Ramos (cell line): Measurements from ENCODE around the gene SLC1A7.

Source experiments
- in situ Hi-C: fragments of 300-500 bp; cut with MboI; formaldehyde crosslinking; loops from one replicate; pipeline ENCODE4 v1.14.3; 2022; ENCODE audit warnings: low sequenced_read_pairs; ENCODE audit not compliant: unreplicated experiment

SLC1A7 gene

GRCh38 chr1:53163291-53163768, 20.9 kb upstream of the SLC1A7 start:
- in situ Hi-C loops, result no loop called here

GRCh38 chr1:53162621-53163020, 20.2 kb upstream of the SLC1A7 start:
- in situ Hi-C loops, result no loop called here

GRCh38 chr1:53160924-53161378, 18.5 kb upstream of the SLC1A7 start:
- in situ Hi-C loops, result no loop called here

- in situ Hi-C loops, result no loop called here
Measured at GRCh38 chr1:53158900-53159299, 16.5 kb upstream of the SLC1A7 start.

GRCh38 chr1:53156783-53157182, 14.3 kb upstream of the SLC1A7 start:
- in situ Hi-C loops, result no loop called here

- in situ Hi-C loops, result no loop called here
Measured at GRCh38 chr1:53155945-53156344, 13.5 kb upstream of the SLC1A7 start.

GRCh38 chr1:53155534-53155933, 13.1 kb upstream of the SLC1A7 start:
- in situ Hi-C loops, result no loop called here

- in situ Hi-C loops, result no loop called here
Measured at GRCh38 chr1:53154859-53155438, 12.5 kb upstream of the SLC1A7 start.

GRCh38 chr1:53153752-53154151, 11.3 kb upstream of the SLC1A7 start:
- in situ Hi-C loops, result no loop called here

GRCh38 chr1:53148123-53148522, 5.7 kb upstream of the SLC1A7 start:
- in situ Hi-C loops, result no loop called here

- in situ Hi-C loops, result no loop called here
Measured at GRCh38 chr1:53147174-53147573, 4.7 kb upstream of the SLC1A7 start.

GRCh38 chr1:53145942-53146708, 3.7 kb upstream of the SLC1A7 start:
- in situ Hi-C loops, result no loop called here

GRCh38 chr1:53145619-53145941, 3.1 kb upstream of the SLC1A7 start:
- in situ Hi-C loops, result no loop called here

GRCh38 chr1:53145051-53145600, 2.7 kb upstream of the SLC1A7 start:
- in situ Hi-C loops, result no loop called here

GRCh38 chr1:53144201-53144600, 1.8 kb upstream of the SLC1A7 start:
- in situ Hi-C loops, result no loop called here

GRCh38 chr1:53143527-53143926, 1.1 kb upstream of the SLC1A7 start:
- in situ Hi-C loops, result no loop called here

GRCh38 chr1:53141487-53142055, 867 bp downstream of the SLC1A7 start:
- in situ Hi-C loops, result no loop called here

- in situ Hi-C loops, result no loop called here
Measured at GRCh38 chr1:53140451-53140850, 2.0 kb downstream of the SLC1A7 start.

GRCh38 chr1:53139951-53140361, 2.5 kb downstream of the SLC1A7 start:
- in situ Hi-C loops, result no loop called here

GRCh38 chr1:53138991-53139884, 3.2 kb downstream of the SLC1A7 start:
- in situ Hi-C loops, result no loop called here
